T47D (cell line): ENCODE data around the gene ZNF358.
"Not testable (repeated sequence)": the region's sequence is repeated elsewhere in the genome, so short reads cannot be mapped to it uniquely, and the experiment has no call there.

Experiments used
- DNase-seq, 2 experiments: peaks; one replicate each; pipeline versions ENCODE4 v3.0.0 to v3.0.0-alpha.2; 2011 to 2012; ENCODE audit warnings: low read depth in 1 of 2, low spot score in 1 of 2
- JUND ChIP-seq: IDR thresholded peaks from 2 replicates; pipeline ENCODE4 v1.6.1; 2012; ENCODE audit warnings: low read depth
- in situ Hi-C: cut with HindIII; loops from 2 replicates; pipeline ENCODE4 v1.10.0; 2016; ENCODE audit warnings: low sequenced_read_pairs, low pct_unique_long_range_greater_than_20kb

Gene ZNF358

DNA sequence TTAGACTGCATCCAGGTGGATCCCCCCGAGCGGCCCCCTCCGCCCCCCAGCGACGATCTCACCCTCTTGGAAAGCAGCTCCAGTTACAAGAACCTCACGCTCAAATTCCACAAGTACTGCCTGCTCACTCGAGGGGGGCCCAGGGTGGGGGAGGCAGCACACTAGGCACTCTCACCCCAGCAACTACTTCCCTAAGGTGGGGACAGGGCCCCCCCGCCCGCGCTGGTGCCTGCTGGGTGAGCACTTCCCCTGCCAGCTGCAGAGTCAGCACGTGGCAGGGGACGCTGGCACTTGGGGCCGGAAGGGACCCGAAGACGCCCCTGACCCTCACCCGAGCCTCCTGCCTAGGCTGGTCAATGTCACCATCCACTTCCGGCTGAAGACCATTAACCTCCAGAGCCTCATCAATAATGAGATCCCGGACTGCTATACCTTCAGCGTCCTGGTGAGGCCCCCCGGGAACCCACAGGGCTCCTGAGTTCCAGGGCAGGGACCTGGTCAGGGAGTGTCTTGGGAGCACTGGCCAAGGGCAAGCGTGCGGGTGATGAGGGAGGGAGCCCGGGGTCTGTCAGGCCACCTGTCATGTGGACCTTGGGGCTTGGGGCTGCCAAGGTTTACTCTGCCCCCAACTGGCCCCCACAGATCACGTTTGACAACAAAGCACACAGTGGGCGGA, 11.8 kb downstream of the ZNF358 start:
- TF ChIP-seq JUND: no peak
- DNase-seq: no peak
- in situ Hi-C loops: no loop called here

DNA sequence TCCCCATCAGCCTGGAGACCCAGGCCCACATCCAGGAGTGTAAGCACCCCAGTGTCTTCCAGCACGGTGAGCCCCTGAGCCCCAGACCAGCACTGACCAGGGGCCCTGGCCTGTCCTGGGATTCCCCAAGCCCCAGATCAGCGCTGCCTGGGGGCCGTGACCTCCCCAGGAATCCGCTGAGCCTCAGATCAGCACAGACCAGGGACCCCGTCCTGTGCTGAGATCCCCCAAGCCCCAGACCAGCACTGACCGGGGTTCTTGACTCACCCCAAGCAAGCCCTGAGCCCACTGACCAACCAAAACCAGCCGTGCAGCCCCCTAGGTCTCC, 12.3 kb downstream of the ZNF358 start:
- no peak for DNase-seq
- TF ChIP-seq JUND: no peak
- in situ Hi-C loops: no loop called here

DNA sequence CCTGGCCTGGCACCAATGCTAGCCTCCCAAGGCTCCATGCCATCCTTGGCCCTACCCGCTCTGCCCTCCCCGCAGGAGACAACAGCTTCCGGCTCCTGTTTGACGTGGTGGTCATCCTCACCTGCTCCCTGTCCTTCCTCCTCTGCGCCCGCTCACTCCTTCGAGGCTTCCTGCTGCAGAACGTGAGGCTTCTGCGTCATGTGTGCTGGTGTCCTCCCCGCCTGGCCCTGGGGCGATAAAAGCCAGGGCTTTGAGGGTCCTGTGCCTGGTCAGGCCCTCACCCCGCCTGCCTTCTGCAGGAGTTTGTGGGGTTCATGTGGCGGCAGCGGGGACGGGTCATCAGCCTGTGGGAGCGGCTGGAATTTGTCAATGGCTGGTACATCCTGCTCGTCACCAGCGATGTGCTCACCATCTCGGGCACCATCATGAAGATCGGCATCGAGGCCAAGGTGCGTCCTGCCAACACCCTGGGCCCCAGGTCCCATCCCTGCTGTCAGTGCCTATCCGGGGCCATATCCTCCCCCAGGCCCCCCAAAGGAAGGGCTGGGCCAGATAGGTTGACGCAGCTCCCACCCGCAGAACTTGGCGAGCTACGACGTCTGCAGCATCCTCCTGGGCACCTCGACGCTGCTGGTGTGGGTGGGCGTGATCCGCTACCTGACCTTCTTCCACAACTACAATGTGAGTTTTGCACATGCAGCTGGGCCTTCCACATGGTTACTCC, 12.8 kb downstream of the ZNF358 start:
- in situ Hi-C loops: no loop called here
- no peak for DNase-seq
- TF ChIP-seq JUND: no peak

DNA sequence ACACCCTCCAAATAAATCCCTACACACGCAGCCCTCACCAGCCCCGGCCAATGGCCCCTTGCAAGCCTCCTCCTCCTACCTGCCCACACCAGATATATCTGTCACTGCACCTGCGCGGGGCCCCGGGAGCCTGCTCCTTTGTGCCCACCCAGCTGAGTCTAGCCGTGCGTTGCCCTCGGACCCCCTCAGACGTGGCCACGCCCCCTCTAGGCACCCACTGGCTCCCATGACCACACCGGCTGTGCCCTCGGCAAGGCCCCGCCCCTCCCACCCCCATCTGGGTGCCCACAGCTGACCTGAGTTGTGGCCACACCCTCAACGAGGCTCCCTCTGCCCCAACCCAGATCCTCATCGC, 13.3 kb downstream of the ZNF358 start:
- DNase-seq: no peak
- in situ Hi-C loops: no loop called here
- TF ChIP-seq JUND: no peak

DNA sequence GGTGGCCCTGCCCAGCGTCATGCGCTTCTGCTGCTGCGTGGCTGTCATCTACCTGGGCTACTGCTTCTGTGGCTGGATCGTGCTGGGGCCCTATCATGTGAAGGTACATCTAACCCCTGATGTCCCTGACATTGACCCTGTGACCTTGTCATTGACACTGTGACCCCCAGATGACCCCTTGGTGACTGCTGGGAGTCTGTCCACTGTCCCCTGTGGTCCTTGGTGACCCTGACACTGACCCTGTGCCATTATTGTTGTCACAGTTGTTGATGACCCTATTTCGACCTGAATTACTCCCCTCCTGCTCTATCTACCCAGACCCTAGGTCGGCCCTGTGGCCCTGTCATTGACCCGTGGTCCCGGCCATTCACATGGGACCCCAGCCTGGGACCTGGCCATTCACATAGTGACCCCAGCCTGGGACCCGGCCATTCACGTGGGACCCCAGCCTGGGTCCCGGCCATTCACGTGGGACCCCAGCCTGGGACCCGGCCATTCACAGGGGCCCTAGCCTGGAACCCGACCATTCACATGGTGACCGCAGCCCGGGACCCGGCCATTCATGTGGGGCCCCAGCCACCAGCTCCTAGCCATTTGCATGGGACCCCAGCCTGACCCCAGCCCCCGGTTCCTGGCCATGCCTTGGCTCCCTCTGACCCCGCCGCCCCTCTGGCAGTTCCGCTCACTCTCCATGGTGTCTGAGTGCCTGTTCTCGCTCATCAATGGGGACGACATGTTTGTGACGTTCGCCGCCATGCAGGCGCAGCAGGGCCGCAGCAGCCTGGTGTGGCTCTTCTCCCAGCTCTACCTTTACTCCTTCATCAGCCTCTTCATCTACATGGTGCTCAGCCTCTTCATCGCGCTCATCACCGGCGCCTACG, 13.9 kb downstream of the ZNF358 start:
- TF ChIP-seq JUND: no peak
- in situ Hi-C loops: no loop called here
- DNase-seq: no peak

DNA sequence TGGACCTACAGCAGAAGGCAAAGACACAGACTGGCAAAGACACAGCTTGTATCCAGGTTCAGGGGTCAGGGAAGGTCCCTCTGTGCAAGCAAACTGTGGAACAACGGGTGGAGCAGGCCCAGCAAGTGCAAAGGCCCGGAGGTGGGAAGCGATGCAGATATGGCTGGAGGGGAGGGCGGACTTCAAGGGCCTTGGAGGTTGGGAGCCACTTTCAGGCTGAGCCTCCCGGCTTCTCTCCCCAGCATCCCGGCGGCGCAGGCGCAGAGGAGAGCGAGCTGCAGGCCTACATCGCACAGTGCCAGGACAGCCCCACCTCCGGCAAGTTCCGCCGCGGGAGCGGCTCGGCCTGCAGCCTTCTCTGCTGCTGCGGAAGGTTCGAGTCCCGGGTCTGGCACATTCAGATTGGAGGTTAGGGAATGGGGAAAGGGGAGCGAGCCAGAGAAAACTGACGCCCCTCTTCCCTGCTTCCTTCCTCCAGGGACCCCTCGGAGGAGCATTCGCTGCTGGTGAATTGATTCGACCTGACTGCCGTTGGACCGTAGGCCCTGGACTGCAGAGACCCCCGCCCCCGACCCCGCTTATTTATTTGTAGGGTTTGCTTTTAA, 17.5 kb downstream of the ZNF358 start:
- no peak for TF ChIP-seq JUND
- in situ Hi-C loops: no loop called here
- peak in 1 of 2 experiments; percentile 42 for DNase-seq

DNA sequence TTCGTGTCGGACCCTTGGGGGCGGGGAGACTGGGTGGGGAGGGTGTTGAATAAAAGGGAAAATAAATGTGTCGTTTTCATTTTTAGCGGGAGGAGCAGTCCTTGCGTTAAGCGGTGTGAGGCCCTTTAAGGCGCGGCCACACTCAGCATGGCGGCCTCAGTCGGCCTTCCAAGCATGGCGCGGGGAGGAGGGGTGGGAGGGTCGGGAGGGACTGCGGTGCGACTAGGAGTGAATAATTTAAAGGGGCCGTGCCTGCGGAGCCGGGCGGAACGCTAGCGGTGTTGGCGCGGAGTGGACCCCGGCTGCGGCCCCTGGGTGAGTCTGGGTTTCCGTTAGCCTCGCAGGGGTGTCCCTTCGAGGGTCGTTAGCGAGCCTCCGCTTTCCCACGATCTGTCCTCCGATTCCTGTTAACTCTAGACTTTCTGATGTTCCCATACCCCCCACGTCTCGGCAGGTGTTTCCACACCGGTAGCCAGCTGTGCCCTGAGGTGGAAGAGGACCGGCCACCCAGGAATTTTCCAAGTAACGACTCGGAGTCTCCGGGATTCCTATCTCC, 18.1 kb downstream of the ZNF358 start:
- in situ Hi-C loops: no loop called here
- DNase-seq: peak; percentile 79 to 88
- TF ChIP-seq JUND: no peak

DNA sequence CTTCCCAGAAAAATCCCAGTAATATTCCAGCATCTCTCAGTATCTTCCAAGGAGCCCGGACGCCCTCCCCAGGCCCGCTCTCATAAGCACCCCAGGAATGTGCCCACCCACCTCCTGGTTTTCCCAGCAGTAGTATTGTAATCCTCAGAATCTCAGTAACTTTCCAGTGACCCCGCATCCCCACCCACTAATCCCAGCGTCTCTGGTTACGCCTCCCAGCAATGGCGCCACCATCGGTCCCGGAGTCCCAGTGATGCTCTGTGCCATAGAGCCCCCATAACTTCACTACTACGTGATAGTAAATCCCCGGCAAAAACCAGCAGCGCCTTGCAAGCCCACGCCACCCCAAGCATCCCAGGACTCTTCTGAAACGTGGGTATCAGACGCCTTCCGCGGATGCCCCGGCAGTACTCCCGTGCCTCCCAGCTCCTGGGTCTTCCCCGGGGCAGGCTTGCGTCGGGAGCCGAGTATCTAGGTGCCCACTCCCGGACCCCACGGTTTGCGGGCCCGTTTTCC, 18.7 kb downstream of the ZNF358 start:
- peak; percentile 53 to 60 for DNase-seq
- in situ Hi-C loops: no loop called here
- TF ChIP-seq JUND: no peak

DNA sequence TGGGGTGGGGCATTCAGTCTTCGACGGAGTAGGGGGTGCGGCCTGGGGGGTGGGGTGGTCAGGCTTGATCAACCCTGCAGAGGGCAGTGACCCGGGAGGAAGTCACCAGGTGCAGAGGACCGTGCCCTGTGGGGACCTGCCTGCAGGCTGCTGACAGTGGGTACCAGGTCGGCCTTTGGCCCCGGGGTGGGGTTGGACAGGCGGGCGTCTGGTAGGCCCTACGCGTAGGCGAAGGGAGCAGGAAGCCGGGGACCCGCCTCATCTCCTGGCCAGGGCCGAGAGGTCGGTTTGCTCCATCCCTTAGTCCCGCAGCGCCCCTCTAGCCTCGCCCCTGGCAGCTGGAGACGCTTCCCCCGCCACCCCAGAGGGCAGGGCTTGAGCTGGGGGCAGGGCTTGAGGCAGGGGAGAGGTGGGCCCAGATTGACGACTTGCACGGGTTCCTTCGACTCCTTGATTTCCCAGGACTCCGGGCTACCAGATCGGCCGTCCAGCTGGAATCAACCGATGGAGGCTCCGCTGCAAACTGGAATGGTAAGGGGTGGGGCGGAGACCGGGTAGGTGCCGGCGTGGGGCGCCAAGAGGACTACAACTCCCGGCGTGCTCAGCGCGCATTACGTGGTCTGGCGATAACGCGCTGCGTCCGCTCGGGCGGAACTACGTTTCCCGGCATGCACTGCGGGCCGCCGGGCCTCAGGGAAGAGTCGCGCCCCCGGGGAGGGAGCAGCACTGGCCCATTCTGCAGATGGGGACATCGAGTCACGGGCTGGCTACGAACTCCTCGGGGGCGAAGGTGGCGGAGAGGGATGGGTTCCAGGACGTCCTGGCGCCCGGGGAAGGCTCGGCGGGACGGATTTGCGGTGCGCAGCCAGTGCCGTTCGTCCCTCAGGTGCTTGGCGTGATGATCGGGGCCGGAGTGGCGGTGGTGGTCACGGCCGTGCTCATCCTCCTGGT, 19.4 kb downstream of the ZNF358 start, which contains the start of gene PNPLA6:
TSS of gene PNPLA6 (plus strand) at position 671 of the 951 bp plus-strand sequence. CDS start at position 743, 72 bp downstream.
- no peak for TF ChIP-seq JUND
- in situ Hi-C loops: no loop called here
- peak; percentile 91 to 92 for DNase-seq

DNA sequence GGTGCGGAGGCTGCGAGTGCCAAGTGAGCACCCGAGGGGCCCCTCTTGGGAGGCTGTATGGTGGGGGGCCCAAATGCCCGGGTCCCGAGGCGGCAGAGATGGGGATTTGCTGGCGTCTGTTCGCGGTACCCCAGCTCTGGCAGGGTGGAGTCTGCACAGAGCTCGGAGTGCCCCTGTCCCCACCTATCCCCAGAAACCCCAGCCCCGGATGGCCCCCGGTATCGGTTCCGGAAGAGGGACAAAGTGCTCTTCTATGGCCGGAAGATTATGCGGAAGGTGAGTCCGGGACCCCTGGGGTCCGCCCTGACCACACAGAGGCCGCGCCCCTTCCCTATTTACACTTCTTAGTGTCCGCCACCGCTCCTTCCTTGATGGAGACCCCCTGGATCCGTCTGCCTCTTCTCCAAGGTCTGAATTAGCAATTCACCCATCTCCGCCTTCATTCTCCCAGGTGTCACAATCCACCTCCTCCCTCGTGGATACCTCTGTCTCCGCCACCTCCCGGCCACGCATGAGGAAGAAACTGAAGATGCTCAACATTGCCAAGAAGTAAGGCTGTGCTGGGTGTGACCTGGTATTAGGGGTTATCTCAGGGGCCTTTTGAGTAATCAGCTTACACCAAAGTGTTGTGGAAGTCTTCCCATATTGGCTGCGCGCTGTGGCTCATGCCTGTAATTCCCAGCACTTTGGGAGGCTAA, 20.2 kb downstream of the ZNF358 start:
- DNase-seq: no peak
- in situ Hi-C loops: no loop called here
- TF ChIP-seq JUND: no peak

DNA sequence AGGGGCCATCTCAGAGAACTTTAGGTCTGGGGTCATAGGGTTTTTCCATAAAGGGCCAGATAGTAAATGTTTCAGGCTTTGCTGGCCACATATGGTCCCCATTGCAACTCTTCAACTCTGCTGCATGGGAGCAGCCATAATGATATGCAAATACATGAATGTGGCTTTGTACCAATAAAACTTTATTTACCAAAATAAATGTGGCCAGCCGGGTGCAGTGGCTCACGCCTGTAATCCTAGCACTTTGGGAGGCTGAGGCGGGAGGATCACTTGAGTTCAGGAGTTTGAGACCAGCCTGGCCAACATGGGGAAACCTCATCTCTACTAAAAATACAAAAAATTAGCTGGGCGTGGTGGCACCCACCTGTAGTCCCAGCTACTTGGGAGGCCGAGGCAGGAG, 23.1 kb downstream of the ZNF358 start:
- in situ Hi-C loops, DNase-seq: not testable (repeated sequence)
